ENCODE data around the gene KIR2DL1.
"Not testable (repeated sequence)": the region's sequence is repeated elsewhere in the genome, so short reads cannot be mapped to it uniquely, and the experiment has no call there.

The KIR2DL1 gene

GRCh38 chr19:54771018-54771960 lies 1.7 kb downstream of the KIR2DL1 start:
- DNase-seq: not testable (repeated sequence)

GRCh38 chr19:54772666-54773065 lies 3.1 kb downstream of the KIR2DL1 start:
- DNase-seq: not testable (repeated sequence)

GRCh38 chr19:54775095-54775815 lies 5.7 kb downstream of the KIR2DL1 start:
- not testable (repeated sequence) for DNase-seq

- DNase-seq: not testable (repeated sequence)
Observed at GRCh38 chr19:54775830-54776229, 6.2 kb downstream of the KIR2DL1 start.

- not testable (repeated sequence) for DNase-seq
Observed at GRCh38 chr19:54777851-54778250, 8.3 kb downstream of the KIR2DL1 start.

- DNase-seq: not testable (repeated sequence)
Observed at GRCh38 chr19:54778896-54779295, 9.3 kb downstream of the KIR2DL1 start.

- DNase-seq: not testable (repeated sequence)
Observed at GRCh38 chr19:54782916-54783315, 13.3 kb downstream of the KIR2DL1 start.

GRCh38 chr19:54786091-54786723 lies 16.6 kb downstream of the KIR2DL1 start:
- DNase-seq: not testable (repeated sequence)

GRCh38 chr19:54788154-54788553 lies 18.6 kb downstream of the KIR2DL1 start:
- not testable (repeated sequence) for DNase-seq

- DNase-seq: no peak
Observed at GRCh38 chr19:54790711-54791110, 21.1 kb downstream of the KIR2DL1 start.

- DNase-seq: no peak
Observed at GRCh38 chr19:54791476-54791875, 21.9 kb downstream of the KIR2DL1 start.

GRCh38 chr19:54792814-54793213 lies 23.2 kb downstream of the KIR2DL1 start:
- DNase-seq: no peak

- DNase-seq: no peak
Observed at GRCh38 chr19:54795758-54796157, 26.2 kb downstream of the KIR2DL1 start.

GRCh38 chr19:54803410-54803809 lies 33.8 kb downstream of the KIR2DL1 start, which contains the start of gene KIR2DL4:
Gene KIR2DL4, plus strand, starts transcription at chr19:54803610. Its CDS starts 42 bp downstream, at chr19:54803652.
- no peak for DNase-seq

- no peak for DNase-seq
Observed at GRCh38 chr19:54804101-54804500, 34.5 kb downstream of the KIR2DL1 start.

- no peak for DNase-seq
Observed at GRCh38 chr19:54804571-54804970, 35.0 kb downstream of the KIR2DL1 start.

GRCh38 chr19:54805665-54806515 lies 36.3 kb downstream of the KIR2DL1 start:
- no peak for DNase-seq

- DNase-seq: no peak
Observed at GRCh38 chr19:54806516-54806838, 36.9 kb downstream of the KIR2DL1 start.

GRCh38 chr19:54814571-54814970 lies 45.0 kb downstream of the KIR2DL1 start:
- not testable (repeated sequence) for DNase-seq

- not testable (repeated sequence) for DNase-seq
Observed at GRCh38 chr19:54816251-54816650, 46.7 kb downstream of the KIR2DL1 start, which contains the start of gene KIR3DL1. Gene KIR3DL1, plus strand, starts transcription at chr19:54816468.

- DNase-seq: no peak
Observed at GRCh38 chr19:54817670-54818536, 48.3 kb downstream of the KIR2DL1 start.

Data from activated CD4-positive, alpha-beta T cell treated with anti-CD3 and anti-CD28 coated beads for 4 hours (primary cell).